ENCODE measurements around the gene ADAM10. TPM values are rescaled to one million over a fixed set of nuclear protein-coding genes. Genes with fewer than 3 reads are reported as not detected.

The ADAM10 gene
- total RNA-seq, 4 donors from 2014 or later = 112 to 157 (median 116) TPM

GRCh38 chr15:58583171-58583908 lies 166.2 kb downstream of the ADAM10 start:
- Histone ChIP-seq H3K27ac (no peak overlapping the region), H3K4me3 (replicated peaks in 1 of 3) (no peak overlapping the region), H3K36me3 (no peaks in the 10 kb centered on the region), H3K9me3 (no peaks in the 10 kb centered on the region), H3K27me3 (no peaks in the 10 kb centered on the region), H3K4me1 (no peaks in the 10 kb centered on the region)
- DNase-seq = no peak
- intact Hi-C loops (cut with DNase I) = no loop called here
- no peak for TF ChIP-seq POLR2A (IDR thresholded peaks at IDR 0.05)
- no peak for TF ChIP-seq CTCF (IDR thresholded peaks at IDR 0.05)
- WGBS, 2 donors = 54 to 68% methylated on average over 3 of the region's 3 CpGs

- WGBS, 2 donors = 86 to 87% methylated on average over 3 of the region's 3 CpGs
- intact Hi-C loops (cut with DNase I) = no loop called here
- H3K36me3 ChIP-seq = no peaks in the 10 kb centered on the region
Measured at GRCh38 chr15:58582160-58582559, 167.3 kb downstream of the ADAM10 start.

GRCh38 chr15:58576657-58577056 lies 172.8 kb downstream of the ADAM10 start:
- no peaks in the 10 kb centered on the region for H3K27me3 ChIP-seq
- no peaks in the 10 kb centered on the region for H3K9me3 ChIP-seq
- no peak for TF ChIP-seq CTCF (IDR thresholded peaks at IDR 0.05)
- no peak for TF ChIP-seq POLR2A (IDR thresholded peaks at IDR 0.05)
- no peaks in the 10 kb centered on the region for H3K36me3 ChIP-seq
- DNase-seq = no peak
- intact Hi-C loops (cut with DNase I) = no loop called here
- H3K27ac ChIP-seq = no peak overlapping the region
- no peaks in the 10 kb centered on the region for H3K4me1 ChIP-seq
- no peak overlapping the region for H3K4me3 ChIP-seq (replicated peaks in 1 of 3)

More at GRCh38 chr15:58582160-58582559, 167.3 kb downstream of the ADAM10 start:
- H3K4me3 ChIP-seq (replicated peaks in 1 of 3) = no peak overlapping the region
- H3K27me3 ChIP-seq = no peaks in the 10 kb centered on the region
- H3K4me1 ChIP-seq = no peaks in the 10 kb centered on the region
- H3K27ac ChIP-seq = no peak overlapping the region
- H3K9me3 ChIP-seq = no peaks in the 10 kb centered on the region
- no peak for DNase-seq
- TF ChIP-seq POLR2A (IDR thresholded peaks at IDR 0.05) (no peak), CTCF (IDR thresholded peaks at IDR 0.05) (no peak)

GRCh38 chr15:58575045-58575786 lies 174.3 kb downstream of the ADAM10 start:
- H3K27me3 ChIP-seq = no peaks in the 10 kb centered on the region
- no peaks in the 10 kb centered on the region for H3K36me3 ChIP-seq
- H3K27ac ChIP-seq = no peak overlapping the region
- WGBS, 2 donors = 93 to 94% methylated on average over 14 of the region's 14 CpGs
- no peak for TF ChIP-seq POLR2A (IDR thresholded peaks at IDR 0.05)
- TF ChIP-seq CTCF (IDR thresholded peaks at IDR 0.05) = no peak
- no peak overlapping the region for H3K4me3 ChIP-seq (replicated peaks in 1 of 3)
- DNase-seq = no peak
- no peaks in the 10 kb centered on the region for H3K4me1 ChIP-seq
- H3K9me3 ChIP-seq = no peaks in the 10 kb centered on the region
- intact Hi-C loops (cut with DNase I) = no loop called here

- 91% methylated on average over 4 of the region's 4 CpGs for WGBS, 2 donors
- intact Hi-C loops (cut with DNase I) = no loop called here
Measured at GRCh38 chr15:58574631-58575030, 174.9 kb downstream of the ADAM10 start.

More at GRCh38 chr15:58574631-58575030, 174.9 kb downstream of the ADAM10 start:
- H3K4me3 ChIP-seq (replicated peaks in 1 of 3) = no peak overlapping the region
- H3K27ac ChIP-seq = no peak overlapping the region
- no peaks in the 10 kb centered on the region for H3K36me3 ChIP-seq
- H3K27me3 ChIP-seq = no peaks in the 10 kb centered on the region
- DNase-seq = no peak
- H3K9me3 ChIP-seq = no peaks in the 10 kb centered on the region
- no peak for TF ChIP-seq CTCF (IDR thresholded peaks at IDR 0.05)
- no peak for TF ChIP-seq POLR2A (IDR thresholded peaks at IDR 0.05)
- no peaks in the 10 kb centered on the region for H3K4me1 ChIP-seq
